ENCODE data around the gene AFDN.

DNA sequence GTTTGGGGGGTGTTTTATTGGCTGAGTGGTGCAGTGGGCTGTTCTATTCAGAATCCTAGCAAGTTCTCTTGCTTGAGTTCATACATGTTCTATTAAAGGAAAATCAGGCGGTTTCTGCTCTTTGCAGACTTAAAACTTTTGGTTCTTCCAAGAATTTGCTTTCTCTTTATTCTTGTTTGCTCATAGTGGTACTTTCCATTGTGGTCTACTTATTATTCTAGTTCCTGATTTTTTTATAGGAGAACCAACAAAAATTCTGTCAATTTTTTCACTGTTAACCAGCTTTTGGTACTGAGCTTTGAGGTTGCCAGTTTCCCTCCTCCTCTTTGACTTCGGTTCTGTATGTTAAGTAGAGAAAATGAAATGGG, 6.7 kb downstream of the AFDN start:
- TF ChIP-seq CTCF (IDR thresholded peaks at IDR 0.05), result no peak
- no peak for TF ChIP-seq POLR2A (IDR thresholded peaks at IDR 0.05)
- no peak for TF ChIP-seq POLR2AphosphoS5 (IDR thresholded peaks at IDR 0.05; ENCODE audit: insufficient read depth in 1 of 2, low read depth in 1 of 2)

Data from vagina (tissue), 2 donors.